CD4-positive, alpha-beta T cell (primary cell): Measurements from ENCODE around the gene JCAD. TPM values are rescaled to one million over a fixed set of nuclear protein-coding genes. Genes with fewer than 3 reads are reported as not detected.

Experiments used
- ATAC-seq: fragments of 200-7000 bp; cut with Tn5 transposase; one replicate; pipeline ENCODE4 v1.10.0; 2022; ENCODE audit warnings: mild to moderate bottlenecking; ENCODE audit not compliant: poor library complexity
- CTCF ChIA-PET: fragments of 350-600 bp; sonication (Branson Sonifier 250); formaldehyde crosslinking; loops from one replicate; lab custom pipeline; 2021; ENCODE audit warnings: antibody characterized with exemption, inconsistent platforms; lab: Charles Lee
- POLR2A ChIA-PET: fragments of 350-600 bp; sonication (Branson Sonifier 250); formaldehyde crosslinking; loops from one replicate; lab custom pipeline; 2021; ENCODE audit warnings: antibody characterized with exemption, inconsistent platforms; lab: Charles Lee
- DNase-seq, 14 experiments: peaks; one replicate each; pipeline ENCODE4 v3.0.0-alpha.2; 2013 to 2020; ENCODE audit warnings: mixed read lengths in 2 of 14
- H3K27ac ChIP-seq, 2 donors: one replicate each; pipeline versions ENCODE4 v1.5.1 to v1.7.0; 2013; ENCODE audit warnings: low read length in 2 of 2, low read depth in 1 of 2, mild to moderate bottlenecking in 1 of 2
- H3K27me3 ChIP-seq, 2 experiments: 1 replicate in 1 of 2; 2 replicates in 1 of 2; pipeline versions ENCODE4 v1.6.1 to v1.7.0; 2013; ENCODE audit warnings: low read length in 2 of 2, control low read depth in 1 of 2, mild to moderate bottlenecking in 1 of 2, moderate library complexity in 1 of 2; ENCODE audit not compliant: insufficient read depth in 2 of 2, control insufficient read depth in 1 of 2
- H3K36me3 ChIP-seq: one replicate; pipeline ENCODE4 v1.6.1; 2013; ENCODE audit warnings: low read length, control low read depth; ENCODE audit not compliant: insufficient read depth
- H3K4me1 ChIP-seq: one replicate; pipeline ENCODE4 v1.6.1; 2013; ENCODE audit warnings: low read length, control low read depth; ENCODE audit not compliant: insufficient read depth
- H3K4me3 ChIP-seq: one replicate; pipeline ENCODE4 v1.5.1; 2013; ENCODE audit warnings: mild to moderate bottlenecking, low read length, moderate library complexity
- H3K9me3 ChIP-seq, 2 experiments: 1 replicate in 1 of 2; 2 replicates in 1 of 2; pipeline versions ENCODE4 v1.6.1 to v1.7.0; 2013; ENCODE audit warnings: low read length in 2 of 2, mild to moderate bottlenecking in 2 of 2, control low read depth in 1 of 2, moderate library complexity in 1 of 2; ENCODE audit not compliant: control insufficient read depth in 1 of 2, insufficient read depth in 1 of 2
- H3K27ac Mint-ChIP-seq: one replicate; pipeline ENCODE4 v1.8.0; 2020; ENCODE audit warnings: mixed read lengths
- H3K27me3 Mint-ChIP-seq: one replicate; pipeline ENCODE4 v1.8.0; 2021; ENCODE audit warnings: mixed read lengths
- H3K36me3 Mint-ChIP-seq: one replicate; pipeline ENCODE4 v1.8.0; 2021; ENCODE audit warnings: low read depth, mixed read lengths
- H3K4me1 Mint-ChIP-seq: one replicate; pipeline ENCODE4 v1.8.0; 2021; ENCODE audit warnings: low read depth, mixed read lengths
- H3K4me3 Mint-ChIP-seq: one replicate; pipeline ENCODE4 v1.8.0; 2020; ENCODE audit warnings: mild to moderate bottlenecking, mixed read lengths
- H3K9me3 Mint-ChIP-seq: one replicate; pipeline ENCODE4 v1.8.0; 2020; ENCODE audit warnings: mixed read lengths
- CTCF ChIP-seq: fragments of 200-600 bp; IDR thresholded peaks from one replicate; pipeline ENCODE4 v1.8.0; 2022; ENCODE audit warnings: antibody characterized with exemption, mild to moderate bottlenecking
- intact Hi-C, 2 experiments: fragments of 100-400 bp; cut with DNase I in 1 of 2; cut with micrococcal nuclease in 1 of 2; formaldehyde crosslinking; loops; one replicate each; pipeline versions ENCODE4 v1.15.1 to v1.9.0; 2023 to 2025; cut with DNase I, micrococcal nuclease
- total RNA-seq, 174 experiments: library from RNA in 2 of 174; stranded (reverse) in 2 of 174; gene quantifications; one replicate each; pipeline ENCODE4 v1.2.3 and lab custom pipeline; 2021 to 2026

The JCAD gene
- total RNA-seq, 2 experiments from 2014 or later: not detected

GRCh38 chr10:29970576-29970975, 88.8 kb downstream of the JCAD start:
- no peak for DNase-seq
- H3K4me1 Mint-ChIP-seq: no peaks in the 10 kb centered on the region
- ChIA-PET CTCF (no interaction called here), POLR2A (no interaction called here)
- intact Hi-C loops: no loop called here
- Histone ChIP-seq H3K4me3 (no peak overlapping the region), H3K27ac (no peak overlapping the region), H3K9me3 (peaks cover 3 to 5% of the 10 kb centered on the region in 2 experiments), H3K36me3 (no peaks in the 10 kb centered on the region), H3K4me1 (no peaks in the 10 kb centered on the region), H3K27me3 (no peaks in the 10 kb centered on the region)
- H3K27me3 Mint-ChIP-seq: peaks cover 14% of the 10 kb centered on the region
- H3K36me3 Mint-ChIP-seq: no peaks in the 10 kb centered on the region
- ATAC-seq: no peak
- H3K27ac Mint-ChIP-seq: no peak overlapping the region
- TF ChIP-seq CTCF: no peak
- H3K9me3 Mint-ChIP-seq: peaks cover 2% of the 10 kb centered on the region
- no peak overlapping the region for H3K4me3 Mint-ChIP-seq

- POLR2A ChIA-PET: no interaction called here
- Mint-ChIP-seq H3K27me3 (peaks cover 14% of the 10 kb centered on the region), H3K36me3 (no peaks in the 10 kb centered on the region), H3K4me1 (no peaks in the 10 kb centered on the region), H3K27ac (no peak overlapping the region), H3K9me3 (peaks cover 2% of the 10 kb centered on the region), H3K4me3 (no peak overlapping the region)
- CTCF ChIA-PET: no interaction called here
- no peaks in the 10 kb centered on the region for H3K36me3 ChIP-seq
- TF ChIP-seq CTCF: no peak
- no peaks in the 10 kb centered on the region for H3K27me3 ChIP-seq
- no peak overlapping the region for H3K4me3 ChIP-seq
- ATAC-seq (no peak), DNase-seq (no peak)
- no peaks in the 10 kb centered on the region for H3K4me1 ChIP-seq
- no peak overlapping the region for H3K27ac ChIP-seq
- intact Hi-C loops: no loop called here
- H3K9me3 ChIP-seq: peaks cover 3 to 5% of the 10 kb centered on the region in 2 experiments
Measured at GRCh38 chr10:29970012-29970396, 89.4 kb downstream of the JCAD start.

DNA sequence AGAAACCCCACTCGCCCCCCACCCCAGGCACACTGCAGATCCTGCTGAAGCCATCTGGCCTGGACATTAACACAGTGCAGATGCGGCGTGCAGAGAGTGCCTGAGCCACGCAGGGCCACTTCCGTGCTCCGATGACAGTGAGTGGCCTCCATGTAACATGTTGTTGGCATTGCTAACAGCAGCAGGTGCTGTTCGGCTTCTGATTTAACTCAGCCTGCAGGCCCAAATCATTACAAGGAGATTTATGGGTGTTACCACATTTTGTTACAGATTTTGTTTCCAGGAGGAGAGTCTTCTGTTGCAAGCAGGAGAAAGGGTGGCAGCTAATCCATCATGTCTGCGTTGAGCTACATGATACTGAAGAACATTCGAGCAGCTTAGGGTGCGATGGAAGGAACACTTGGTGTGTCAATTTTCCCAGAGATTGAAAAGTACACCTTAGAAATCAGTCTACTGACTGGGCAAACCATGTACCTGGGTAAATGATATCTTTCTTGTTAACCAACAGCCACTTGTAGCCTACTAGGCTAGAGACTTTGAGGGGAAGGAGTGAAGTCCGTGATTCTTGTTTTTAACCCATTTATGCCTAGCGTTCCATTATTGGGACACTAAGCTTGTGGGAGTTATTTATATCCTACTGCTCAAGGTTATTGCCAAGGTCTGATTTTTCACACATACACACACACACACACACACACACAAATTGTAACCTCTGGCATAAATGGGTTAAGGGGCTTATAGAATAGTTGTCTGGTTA, 90.0 kb downstream of the JCAD start:
- TF ChIP-seq CTCF: no peak
- H3K4me1 Mint-ChIP-seq: no peaks in the 10 kb centered on the region
- CTCF ChIA-PET: no interaction called here

More for the DNA sequence above, 90.0 kb downstream of the JCAD start:
- H3K4me1 ChIP-seq: no peaks in the 10 kb centered on the region
- Mint-ChIP-seq H3K27me3 (peaks cover 10% of the 10 kb centered on the region), H3K27ac (no peak overlapping the region), H3K9me3 (peaks cover 2% of the 10 kb centered on the region), H3K4me3 (no peak overlapping the region), H3K36me3 (no peaks in the 10 kb centered on the region)
- ATAC-seq (no peak), DNase-seq (no peak)
- no peaks in the 10 kb centered on the region for H3K27me3 ChIP-seq
- intact Hi-C loops: no loop called here
- H3K36me3 ChIP-seq: no peaks in the 10 kb centered on the region
- H3K27ac ChIP-seq: no peak overlapping the region
- H3K4me3 ChIP-seq: no peak overlapping the region
- H3K9me3 ChIP-seq: peaks cover 0 to 3% of the 10 kb centered on the region in 2 experiments
- POLR2A ChIA-PET: no interaction called here
